ENCODE measurements around the gene HTATSF1.

HTATSF1 gene

DNA sequence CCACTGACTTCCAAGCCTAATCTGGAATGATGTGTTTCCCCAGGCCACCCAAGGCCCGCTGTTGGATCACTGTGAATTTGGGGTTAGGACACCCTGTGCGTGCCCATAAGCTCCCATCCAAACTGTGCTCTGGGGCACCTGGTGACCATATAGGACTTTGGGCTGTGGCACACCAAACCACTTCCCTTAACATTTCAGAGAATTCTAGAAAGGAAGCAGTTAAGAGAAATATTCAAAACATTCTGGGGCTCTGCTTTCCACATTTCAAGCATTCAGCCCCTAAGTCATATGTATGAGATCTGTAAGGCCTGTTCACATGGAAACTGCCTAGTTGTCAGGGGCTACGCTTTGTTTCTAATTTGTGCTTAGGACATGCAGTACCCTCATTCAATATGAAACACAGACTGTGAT is 49.0 kb downstream of the HTATSF1 start:
- H3K27me3 ChIP-seq (ENCODE audit: low read depth, low read length): no peaks in the 10 kb centered on the region
- no peaks in the 10 kb centered on the region for H3K9me3 ChIP-seq (ENCODE audit: control insufficient read depth in 1 of 2, low read length in 2 of 2)
- H3K4me3 ChIP-seq (ENCODE audit: low read depth in 1 of 2, low read length in 2 of 2): no peak overlapping the region
- H3K36me3 ChIP-seq (ENCODE audit: control insufficient read depth in 1 of 2, insufficient read depth in 2 of 2, low read length in 2 of 2): no peaks in the 10 kb centered on the region
- no peak overlapping the region for H3K27ac ChIP-seq (ENCODE audit: low read length)
- H3K4me1 ChIP-seq (ENCODE audit: control insufficient read depth in 1 of 2, insufficient read depth in 2 of 2, low read length in 2 of 2): no peaks in the 10 kb centered on the region

DNA sequence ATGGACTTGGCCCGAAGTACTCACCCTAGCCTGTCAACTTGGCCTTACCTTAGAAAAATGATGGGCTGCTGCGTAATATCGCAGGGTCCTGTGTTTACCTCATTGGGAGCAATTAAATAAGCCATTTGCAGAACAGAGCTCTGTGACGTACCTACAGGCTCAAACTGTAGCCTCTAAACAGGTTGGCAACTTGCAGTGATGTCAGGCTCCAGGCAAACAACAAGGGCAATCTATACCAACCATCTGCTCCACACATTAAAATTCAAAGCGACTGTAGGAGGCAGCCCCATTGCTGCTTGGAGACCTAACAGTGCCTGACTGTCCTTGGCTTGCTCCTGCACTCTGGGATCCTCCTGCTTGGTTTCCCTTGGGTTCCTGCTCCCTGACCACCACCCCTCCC is 51.8 kb downstream of the HTATSF1 start:
- no peaks in the 10 kb centered on the region for H3K36me3 ChIP-seq (ENCODE audit: control insufficient read depth in 1 of 2, insufficient read depth in 2 of 2, low read length in 2 of 2)
- no peak overlapping the region for H3K27ac ChIP-seq (ENCODE audit: low read length)
- no peaks in the 10 kb centered on the region for H3K4me1 ChIP-seq (ENCODE audit: control insufficient read depth in 1 of 2, insufficient read depth in 2 of 2, low read length in 2 of 2)
- no peak overlapping the region for H3K4me3 ChIP-seq (ENCODE audit: low read depth in 1 of 2, low read length in 2 of 2)
- no peaks in the 10 kb centered on the region for H3K9me3 ChIP-seq (ENCODE audit: control insufficient read depth in 1 of 2, low read length in 2 of 2)
- no peaks in the 10 kb centered on the region for H3K27me3 ChIP-seq (ENCODE audit: low read depth, low read length)

DNA sequence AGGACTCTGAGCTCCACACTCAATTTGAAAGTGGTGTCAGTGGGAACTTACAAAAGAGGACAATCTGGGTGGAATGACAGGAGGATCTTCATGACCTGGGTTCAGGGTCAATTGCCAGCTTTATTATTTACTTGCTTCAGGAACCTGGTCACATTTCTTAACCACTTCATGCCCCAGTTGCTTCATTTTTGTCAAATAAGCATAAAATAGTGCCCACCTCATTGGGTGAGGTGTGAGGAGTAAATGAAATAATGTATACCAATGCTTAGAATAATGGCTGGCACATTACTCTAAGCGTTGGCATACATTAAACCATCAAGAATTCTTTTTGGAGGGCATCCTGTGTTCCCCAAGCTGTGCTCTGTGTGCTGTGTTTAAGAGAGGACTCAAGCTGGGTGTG is 54.0 kb downstream of the HTATSF1 start:
- H3K9me3 ChIP-seq (ENCODE audit: control insufficient read depth in 1 of 2, low read length in 2 of 2): no peaks in the 10 kb centered on the region
- no peaks in the 10 kb centered on the region for H3K4me1 ChIP-seq (ENCODE audit: control insufficient read depth in 1 of 2, insufficient read depth in 2 of 2, low read length in 2 of 2)

DNA sequence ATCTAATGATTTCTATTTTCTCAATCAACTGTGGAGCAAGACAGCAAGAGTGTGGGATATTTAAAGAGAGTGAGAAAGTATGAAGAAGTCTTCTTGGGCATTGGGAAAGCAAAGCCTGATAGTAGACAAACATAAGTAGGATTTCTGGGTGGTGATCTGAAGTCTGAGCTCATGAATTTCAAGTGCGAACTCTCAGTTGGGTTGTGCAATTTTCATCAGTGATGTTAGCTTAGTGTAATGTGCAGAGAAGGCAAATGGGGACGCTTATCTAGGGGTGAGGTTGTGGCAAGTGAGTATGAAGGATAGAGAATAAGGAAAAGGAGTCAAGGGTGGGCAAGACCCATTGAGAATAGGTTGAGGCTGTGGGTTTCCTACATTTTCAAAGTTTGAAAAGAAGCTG is 58.3 kb downstream of the HTATSF1 start:
- no peak overlapping the region for H3K27ac ChIP-seq (ENCODE audit: low read length)
- no peaks in the 10 kb centered on the region for H3K27me3 ChIP-seq (ENCODE audit: low read depth, low read length)
- no peaks in the 10 kb centered on the region for H3K9me3 ChIP-seq (ENCODE audit: control insufficient read depth in 1 of 2, low read length in 2 of 2)
- H3K4me3 ChIP-seq (ENCODE audit: low read depth in 1 of 2, low read length in 2 of 2): no peak overlapping the region
- H3K36me3 ChIP-seq (ENCODE audit: control insufficient read depth in 1 of 2, insufficient read depth in 2 of 2, low read length in 2 of 2): no peaks in the 10 kb centered on the region
- no peaks in the 10 kb centered on the region for H3K4me1 ChIP-seq (ENCODE audit: control insufficient read depth in 1 of 2, insufficient read depth in 2 of 2, low read length in 2 of 2)

More for the DNA sequence above, 54.0 kb downstream of the HTATSF1 start:
- H3K27me3 ChIP-seq (ENCODE audit: low read depth, low read length): no peaks in the 10 kb centered on the region
- H3K4me3 ChIP-seq (ENCODE audit: low read depth in 1 of 2, low read length in 2 of 2): no peak overlapping the region
- no peaks in the 10 kb centered on the region for H3K36me3 ChIP-seq (ENCODE audit: control insufficient read depth in 1 of 2, insufficient read depth in 2 of 2, low read length in 2 of 2)
- no peak overlapping the region for H3K27ac ChIP-seq (ENCODE audit: low read length)
